ENCODE results near the gene NAIF1. TPM values are rescaled to one million over a fixed set of nuclear protein-coding genes. Genes with fewer than 3 reads are reported as not detected.

Gene NAIF1
- total and polyA plus RNA-seq, 4 experiments from 2014 or later: 11.3 to 15.2 (median 13.6) TPM

DNA sequence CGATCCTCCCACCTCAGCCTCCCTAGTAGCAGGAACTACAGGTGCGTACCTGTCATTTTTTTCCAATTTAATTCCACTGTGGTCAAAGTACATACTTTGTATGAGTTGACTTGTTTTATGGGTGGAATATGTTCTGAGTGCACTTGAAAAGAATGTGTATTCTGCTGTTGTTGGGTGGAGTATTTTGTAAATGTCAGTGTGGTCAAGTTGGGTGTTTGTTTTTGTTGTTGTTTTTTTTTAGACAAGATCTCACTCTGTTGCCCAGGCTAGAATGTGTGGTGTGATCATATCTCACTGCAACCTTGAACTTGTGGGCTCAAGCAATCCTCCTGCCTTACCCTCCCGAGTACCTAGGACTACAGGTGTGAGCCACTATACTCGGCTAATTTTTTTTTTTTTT is 18.8 kb upstream of the NAIF1 start:
- H3K27me3 ChIP-seq (ENCODE audit: insufficient read depth, low read length): no peaks in the 10 kb centered on the region
- ChIA-PET CTCF (ENCODE audit: partially characterized antibody) (interaction anchor here (2.1 kb wide), 1 partner anchor 14 kb away, joined by 14 read pairs; no protein-coding TSS in a partner anchor), POLR2A (ENCODE audit: partially characterized antibody) (interaction anchor here (1.5 kb wide), 1 partner anchor 107 kb away, joined by 4 read pairs; no protein-coding TSS in a partner anchor)
- H3K27me3 Mint-ChIP-seq: no peaks in the 10 kb centered on the region
- H3K27ac ChIP-seq (ENCODE audit: low read depth, low read length): no peak overlapping the region
- peak overlapping the region in 5 of 7 donors; percentile 22 to 85 (median 38) for H3K27ac Mint-ChIP-seq
- H3K4me1 Mint-ChIP-seq: peaks cover 38 to 64% (median 50%) of the 10 kb centered on the region in 4 donors
- H3K4me1 ChIP-seq (ENCODE audit: insufficient read depth, low read length): peaks cover 53% of the 10 kb centered on the region
- no peaks in the 10 kb centered on the region for H3K9me3 Mint-ChIP-seq
- intact Hi-C loops (cut with micrococcal nuclease): loop anchor here (2.0 kb wide), 1 partner anchor 17 kb away; the partner anchor contains the start of gene SLC25A25
- H3K4me3 Mint-ChIP-seq: no peak overlapping the region
- no peak for DNase-seq
- no peak overlapping the region for H3K4me3 ChIP-seq (ENCODE audit: low read length in 2 of 2)
- H3K36me3 Mint-ChIP-seq: peaks cover 17 to 32% of the 10 kb centered on the region in 2 donors
- H3K9me3 ChIP-seq (ENCODE audit: control insufficient read depth in 1 of 2, low read length in 2 of 2): no peaks in the 10 kb centered on the region
- H3K36me3 ChIP-seq (ENCODE audit: insufficient read depth, low read length): no peaks in the 10 kb centered on the region

- H3K4me3 ChIP-seq (ENCODE audit: low read length in 2 of 2): no peak overlapping the region
- intact Hi-C loops (cut with micrococcal nuclease): loop anchor here (2.0 to 5.0 kb wide), 3 partner anchors 16 to 127 kb away; partner anchors contain the start of gene SLC25A25
- no peaks in the 10 kb centered on the region for H3K36me3 ChIP-seq (ENCODE audit: insufficient read depth, low read length)
- Mint-ChIP-seq H3K9me3 (no peaks in the 10 kb centered on the region), H3K4me1 (peaks cover 38 to 60% (median 48%) of the 10 kb centered on the region in 4 donors), H3K27ac (peak overlapping the region in 2 of 7 donors; percentile 40 to 74), H3K4me3 (no peak overlapping the region), H3K36me3 (peaks cover 14 to 32% of the 10 kb centered on the region in 2 donors), H3K27me3 (no peaks in the 10 kb centered on the region)
- CTCF ChIA-PET (ENCODE audit: partially characterized antibody): interaction anchor here (0.6 to 2.1 kb wide), 13 partner anchors 12 to 142 kb away, joined by 3 to 14 read pairs (median 3); no protein-coding TSS in a partner anchor
- H3K4me1 ChIP-seq (ENCODE audit: insufficient read depth, low read length): peaks cover 57% of the 10 kb centered on the region
- no peak overlapping the region for H3K27ac ChIP-seq (ENCODE audit: low read depth, low read length)
- no peaks in the 10 kb centered on the region for H3K27me3 ChIP-seq (ENCODE audit: insufficient read depth, low read length)
- no peaks in the 10 kb centered on the region for H3K9me3 ChIP-seq (ENCODE audit: control insufficient read depth in 1 of 2, low read length in 2 of 2)
- no peak for DNase-seq
- POLR2A ChIA-PET (ENCODE audit: partially characterized antibody): interaction anchor here (0.8 kb wide), 1 partner anchor 12 kb away, joined by 4 read pairs; no protein-coding TSS in a partner anchor
These were observed 17.6 kb upstream of the NAIF1 start for GRCh38 chr9:128084746-128085145.

DNA sequence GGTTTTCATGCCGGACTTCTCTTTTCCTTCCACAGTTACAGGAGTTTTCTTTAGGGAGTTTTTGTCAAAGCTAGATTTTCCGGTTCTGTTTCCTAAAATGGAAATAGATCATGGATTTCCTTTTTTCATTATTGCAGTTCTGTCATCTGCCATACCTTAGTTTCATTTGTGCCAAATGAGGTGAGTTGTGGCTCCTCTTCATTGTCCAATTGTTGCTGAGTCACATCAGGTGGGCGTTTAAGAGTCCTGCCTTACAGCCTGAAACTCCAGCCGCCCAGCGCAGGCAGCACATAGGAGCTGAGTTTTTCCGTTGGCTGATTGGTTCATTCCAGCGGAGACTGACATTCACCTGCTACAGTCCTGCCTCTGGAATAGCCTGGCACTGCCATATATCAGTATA is 15.0 kb upstream of the NAIF1 start:
- H3K36me3 Mint-ChIP-seq: peaks cover 14 to 34% of the 10 kb centered on the region in 2 donors
- H3K27ac Mint-ChIP-seq: peak overlapping the region; percentile 43 to 75 (median 71)
- DNase-seq: no peak
- POLR2A ChIA-PET (ENCODE audit: partially characterized antibody): interaction anchor here (1.4 to 8.0 kb wide), 3 partner anchors 10 to 16 kb away, joined by 3 to 63 read pairs (median 10); partner anchors contain the start of genes NAIF1 and SLC25A25
- CTCF ChIA-PET (ENCODE audit: partially characterized antibody): interaction anchor here (1.0 to 3.2 kb wide), 5 partner anchors 10 to 138 kb away, joined by 3 to 15 read pairs (median 5); no protein-coding TSS in a partner anchor
- H3K4me1 Mint-ChIP-seq: peaks cover 38 to 61% (median 50%) of the 10 kb centered on the region in 4 donors
- Histone ChIP-seq H3K4me3 (ENCODE audit: low read length in 2 of 2) (no peak overlapping the region), H3K27me3 (ENCODE audit: insufficient read depth, low read length) (no peaks in the 10 kb centered on the region), H3K4me1 (ENCODE audit: insufficient read depth, low read length) (peaks cover 52% of the 10 kb centered on the region), H3K36me3 (ENCODE audit: insufficient read depth, low read length) (no peaks in the 10 kb centered on the region), H3K9me3 (ENCODE audit: control insufficient read depth in 1 of 2, low read length in 2 of 2) (no peaks in the 10 kb centered on the region), H3K27ac (ENCODE audit: low read depth, low read length) (no peak overlapping the region)
- intact Hi-C loops (cut with micrococcal nuclease): loop anchor here (5.0 kb wide), 2 partner anchors 45 to 125 kb away; no protein-coding TSS in a partner anchor
- H3K9me3 Mint-ChIP-seq: no peaks in the 10 kb centered on the region
- peak overlapping the region in 1 of 8 donors; percentile 15 for H3K4me3 Mint-ChIP-seq
- H3K27me3 Mint-ChIP-seq: no peaks in the 10 kb centered on the region

DNA sequence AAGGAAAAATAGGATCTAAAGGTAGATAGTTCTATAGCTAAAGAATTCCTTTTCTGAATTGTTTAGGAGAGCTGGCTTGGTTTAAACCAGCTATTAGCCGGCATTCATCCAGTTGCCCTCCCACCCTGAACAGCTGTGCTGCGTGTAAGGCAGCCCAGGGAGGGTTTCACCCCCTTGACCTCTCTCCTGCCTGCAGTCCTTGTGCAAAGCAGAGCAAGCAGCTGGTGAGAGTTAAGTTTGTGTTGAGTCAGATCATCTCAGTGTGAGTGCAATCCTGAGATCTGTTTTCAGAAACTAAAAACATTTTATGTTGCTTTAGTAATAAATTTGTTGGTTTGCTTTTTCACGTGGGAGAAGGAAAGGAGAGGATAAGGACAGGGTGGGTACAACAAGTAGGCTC is 13.9 kb upstream of the NAIF1 start:
- H3K27ac Mint-ChIP-seq: peak overlapping the region; percentile 3 to 83 (median 57)
- Histone ChIP-seq H3K27ac (ENCODE audit: low read depth, low read length) (no peak overlapping the region), H3K27me3 (ENCODE audit: insufficient read depth, low read length) (no peaks in the 10 kb centered on the region), H3K9me3 (ENCODE audit: control insufficient read depth in 1 of 2, low read length in 2 of 2) (no peaks in the 10 kb centered on the region), H3K4me1 (ENCODE audit: insufficient read depth, low read length) (peaks cover 52% of the 10 kb centered on the region), H3K36me3 (ENCODE audit: insufficient read depth, low read length) (no peaks in the 10 kb centered on the region), H3K4me3 (ENCODE audit: low read length in 2 of 2) (no peak overlapping the region)
- H3K9me3 Mint-ChIP-seq: no peaks in the 10 kb centered on the region
- H3K36me3 Mint-ChIP-seq: peaks cover 19 to 34% of the 10 kb centered on the region in 2 donors
- no peak for DNase-seq
- peak overlapping the region in 1 of 8 donors; percentile 22 for H3K4me3 Mint-ChIP-seq
- POLR2A ChIA-PET (ENCODE audit: partially characterized antibody): interaction anchor here (0.6 to 8.0 kb wide), 4 partner anchors 9 to 27 kb away, joined by 3 to 63 read pairs (median 4); partner anchors contain the start of genes NAIF1 and SLC25A25
- H3K27me3 Mint-ChIP-seq: no peaks in the 10 kb centered on the region
- H3K4me1 Mint-ChIP-seq: peaks cover 42 to 67% (median 54%) of the 10 kb centered on the region in 4 donors
- intact Hi-C loops (cut with micrococcal nuclease): loop anchor here (5.0 kb wide), 2 partner anchors 44 to 124 kb away; no protein-coding TSS in a partner anchor
- CTCF ChIA-PET (ENCODE audit: partially characterized antibody): interaction anchor here (0.8 to 3.2 kb wide), 4 partner anchors 9 to 159 kb away, joined by 3 to 15 read pairs (median 4); no protein-coding TSS in a partner anchor

- Mint-ChIP-seq H3K27ac (peak overlapping the region in 1 of 7 donors; percentile 36), H3K9me3 (no peaks in the 10 kb centered on the region), H3K4me3 (no peak overlapping the region), H3K27me3 (no peaks in the 10 kb centered on the region), H3K4me1 (peaks cover 38 to 60% (median 50%) of the 10 kb centered on the region in 4 donors), H3K36me3 (peaks cover 19 to 28% of the 10 kb centered on the region in 2 donors)
- intact Hi-C loops (cut with micrococcal nuclease): loop anchor here (1.0 to 5.0 kb wide), 3 partner anchors 8 to 123 kb away; no protein-coding TSS in a partner anchor
- H3K4me1 ChIP-seq (ENCODE audit: insufficient read depth, low read length): peaks cover 49% of the 10 kb centered on the region
- H3K4me3 ChIP-seq (ENCODE audit: low read length in 2 of 2): no peak overlapping the region
- no peaks in the 10 kb centered on the region for H3K27me3 ChIP-seq (ENCODE audit: insufficient read depth, low read length)
- DNase-seq: no peak
- H3K27ac ChIP-seq (ENCODE audit: low read depth, low read length): no peak overlapping the region
- ChIA-PET POLR2A (ENCODE audit: partially characterized antibody) (interaction anchor here (0.6 to 8.0 kb wide), 7 partner anchors 8 to 1782 kb away, joined by 3 to 63 read pairs (median 3); partner anchors contain the start of genes NAIF1 and SLC25A25), CTCF (ENCODE audit: partially characterized antibody) (interaction anchor here (0.6 to 2.6 kb wide), 5 partner anchors 18 to 158 kb away, joined by 3 to 9 read pairs (median 3); no protein-coding TSS in a partner anchor)
- no peaks in the 10 kb centered on the region for H3K9me3 ChIP-seq (ENCODE audit: control insufficient read depth in 1 of 2, low read length in 2 of 2)
- no peaks in the 10 kb centered on the region for H3K36me3 ChIP-seq (ENCODE audit: insufficient read depth, low read length)
These were observed 13.1 kb upstream of the NAIF1 start for GRCh38 chr9:128080206-128080605.

DNA sequence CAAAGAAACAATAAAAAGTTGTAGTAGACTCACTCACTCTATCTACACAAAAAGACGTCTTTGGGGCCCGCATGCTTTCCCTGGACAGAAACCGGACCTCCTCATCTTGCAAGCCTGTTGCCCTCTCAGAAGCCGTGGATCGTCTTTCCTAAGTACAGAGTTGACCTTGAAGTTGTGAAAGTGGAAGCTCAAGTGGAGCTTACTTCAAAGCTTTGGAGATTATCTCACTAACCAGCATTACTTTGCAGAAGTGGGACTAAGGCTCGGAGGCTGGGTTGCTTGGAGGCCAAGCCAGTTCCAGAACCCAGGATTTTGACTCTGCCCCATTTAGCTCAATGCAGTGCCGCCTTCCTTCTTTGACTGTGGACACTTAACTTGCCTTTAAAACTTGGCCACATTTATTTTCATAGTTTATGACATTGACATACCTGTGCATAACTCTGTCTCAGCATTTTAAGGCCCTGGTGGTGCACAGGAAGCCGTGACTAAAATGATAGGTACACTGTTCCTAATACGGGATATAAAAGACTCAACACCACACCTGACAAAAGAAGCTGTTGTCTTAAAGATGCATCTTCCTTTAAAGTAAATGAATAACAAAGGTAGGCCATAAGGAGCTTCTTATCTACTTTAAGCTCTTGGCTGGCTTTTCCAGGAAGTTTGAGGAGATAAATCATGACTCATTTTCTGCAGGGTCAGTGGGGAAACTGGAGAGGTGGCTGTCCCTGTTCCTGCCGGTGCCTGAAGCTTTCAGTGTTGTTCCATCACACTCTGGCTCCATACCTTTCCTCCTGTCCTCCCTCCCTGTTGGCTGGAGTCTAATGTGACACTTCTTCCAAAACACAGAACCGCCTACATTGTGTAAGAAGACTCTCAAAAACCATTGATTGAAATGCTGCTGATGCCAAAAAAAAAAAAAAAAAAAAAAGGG is 11.6 kb upstream of the NAIF1 start:
- ChIA-PET CTCF (ENCODE audit: partially characterized antibody) (interaction anchor here (0.6 to 3.4 kb wide), 10 partner anchors 11 to 209 kb away, joined by 3 to 10 read pairs (median 6); no protein-coding TSS in a partner anchor), POLR2A (ENCODE audit: partially characterized antibody) (interaction anchor here (0.9 to 8.0 kb wide), 5 partner anchors 9 to 45 kb away, joined by 3 to 63 read pairs (median 5); partner anchors contain the start of genes NAIF1 and SLC25A25)
- Histone ChIP-seq H3K9me3 (ENCODE audit: control insufficient read depth in 1 of 2, low read length in 2 of 2) (no peaks in the 10 kb centered on the region), H3K36me3 (ENCODE audit: insufficient read depth, low read length) (no peaks in the 10 kb centered on the region), H3K27me3 (ENCODE audit: insufficient read depth, low read length) (no peaks in the 10 kb centered on the region), H3K4me3 (ENCODE audit: low read length in 2 of 2) (no peak overlapping the region), H3K4me1 (ENCODE audit: insufficient read depth, low read length) (peaks cover 58% of the 10 kb centered on the region), H3K27ac (ENCODE audit: low read depth, low read length) (peak overlapping the region; percentile 1)
- H3K36me3 Mint-ChIP-seq: peaks cover 11 to 21% of the 10 kb centered on the region in 2 donors
- H3K9me3 Mint-ChIP-seq: no peaks in the 10 kb centered on the region
- intact Hi-C loops (cut with micrococcal nuclease): no loop called here
- DNase-seq: no peak
- H3K27me3 Mint-ChIP-seq: no peaks in the 10 kb centered on the region
- H3K4me3 Mint-ChIP-seq: peak overlapping the region in 7 of 8 donors; percentile 43 to 68 (median 62)
- peaks cover 36 to 64% (median 49%) of the 10 kb centered on the region in 4 donors for H3K4me1 Mint-ChIP-seq
- peak overlapping the region; percentile 70 to 91 (median 82) for H3K27ac Mint-ChIP-seq

Measured in CD4-positive, alpha-beta memory T cell (primary cell).